IPS-NIHi7 (cell line): ENCODE measurements around the gene STUB1.
"Not testable (repeated sequence)": the region's sequence is repeated elsewhere in the genome, so short reads cannot be mapped to it uniquely, and the experiment has no call there.

Experiments used
- DNase-seq: peaks from one replicate; pipeline ENCODE4 v3.0.0; 2012; ENCODE audit warnings: mixed read lengths; ENCODE audit errors: extremely low spot score

The STUB1 gene

DNA sequence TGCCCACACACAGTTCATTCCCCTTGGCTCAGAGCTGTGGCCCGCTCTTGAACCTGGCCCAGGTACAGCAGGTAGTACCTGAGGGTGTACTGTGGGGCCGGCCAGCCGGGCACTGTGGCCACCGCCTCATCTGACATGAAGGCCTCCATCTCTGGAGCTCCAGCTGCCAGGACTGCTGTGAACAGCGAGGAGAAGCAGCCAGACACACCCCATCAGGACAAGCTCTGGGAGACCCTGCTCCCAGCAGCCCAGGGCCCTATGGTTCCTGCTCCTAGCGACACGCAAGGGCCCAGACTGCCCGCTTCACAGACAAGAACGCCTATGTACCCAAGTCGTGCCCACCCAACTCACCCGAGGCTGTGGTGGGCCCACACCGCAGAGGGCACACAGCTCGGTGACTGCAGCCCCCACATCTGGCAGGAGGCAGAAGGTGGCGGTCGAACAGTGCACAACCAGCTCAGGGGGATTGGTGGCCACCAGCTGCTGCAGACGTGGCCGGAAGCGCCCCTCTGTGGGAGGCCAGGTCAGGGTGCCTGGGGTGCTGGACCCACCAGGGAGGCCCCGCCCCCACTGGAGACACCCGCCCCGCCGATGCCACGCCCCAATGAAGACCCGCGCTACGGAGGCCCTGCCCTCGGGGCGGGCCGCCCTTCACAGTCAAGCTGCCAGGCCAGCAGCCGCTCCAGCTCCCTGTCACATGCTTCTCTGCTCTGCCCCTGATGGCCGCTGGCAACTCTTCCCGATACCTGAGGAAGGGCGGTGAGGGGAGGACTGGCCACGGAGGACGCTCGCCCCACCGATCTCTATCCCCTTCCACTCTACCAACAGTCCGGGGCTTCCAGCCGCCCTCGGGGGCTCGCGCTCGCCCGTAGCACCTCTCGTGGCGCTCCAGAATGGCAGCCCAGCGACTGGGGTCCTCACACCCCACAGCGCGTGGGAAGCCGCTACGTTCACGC is 1.1 kb upstream of the STUB1 start:
- DNase-seq, result no peak

DNA sequence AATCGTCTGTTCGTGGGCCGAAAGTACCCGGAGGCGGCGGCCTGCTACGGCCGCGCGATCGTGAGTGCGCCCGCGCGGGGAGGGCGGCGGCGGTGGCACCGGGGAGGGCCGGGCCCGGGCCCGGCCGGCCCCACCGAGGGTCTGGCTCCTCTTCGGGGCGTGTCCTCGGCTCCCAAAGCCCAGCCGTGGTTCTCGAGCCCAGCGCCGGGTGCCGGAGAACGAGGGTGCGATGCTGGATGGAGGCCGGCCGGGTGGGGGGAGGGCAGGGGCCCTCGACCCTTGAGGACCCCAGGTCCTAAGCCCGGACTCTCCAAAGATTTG is 375 bp downstream of the STUB1 start:
- DNase-seq, result no peak

- DNase-seq, result no peak
These were observed 946 bp downstream of the STUB1 start for GRCh38 chr16:680967-681745.

- no peak for DNase-seq
These were observed 1.7 kb downstream of the STUB1 start for GRCh38 chr16:681746-682427.

GRCh38 chr16:682493-683395 is 2.5 kb downstream of the STUB1 start:
- DNase-seq, result no peak

DNA sequence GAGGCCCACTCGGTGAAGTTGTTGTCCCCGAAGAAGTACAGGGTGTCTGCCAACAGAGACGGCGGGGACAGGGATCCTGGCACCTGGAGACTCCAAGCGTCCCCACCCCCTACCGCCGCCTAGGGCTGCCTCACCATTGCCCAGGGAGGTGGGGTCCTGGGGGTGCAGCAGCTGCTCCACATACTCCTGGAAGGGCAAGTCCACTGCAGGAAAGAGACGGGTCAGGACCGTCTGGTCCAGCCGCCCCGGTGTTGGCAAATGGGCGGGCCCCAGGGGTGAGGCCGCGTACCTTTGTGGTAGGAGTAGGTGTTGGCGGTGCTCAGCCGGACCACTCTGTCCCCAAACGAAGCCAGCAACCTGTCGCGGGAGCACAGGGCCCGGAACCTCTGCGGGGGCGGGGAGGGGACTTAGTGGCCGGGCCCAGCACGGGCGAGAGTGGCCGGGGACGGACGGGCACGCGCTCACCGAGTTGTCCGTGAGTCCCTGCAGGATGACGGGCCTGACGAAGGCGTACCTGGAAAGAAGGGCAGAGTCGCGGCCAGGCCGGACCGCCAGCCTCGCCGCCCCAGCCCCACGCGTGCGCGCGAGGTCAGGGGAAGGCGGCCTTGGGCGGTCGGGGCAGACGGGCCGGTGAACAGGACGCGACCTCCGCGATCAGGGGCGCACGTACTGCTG is 3.3 kb downstream of the STUB1 start:
- no peak for DNase-seq

GRCh38 chr16:684071-684794 is 4.0 kb downstream of the STUB1 start, which contains the start of gene JMJD8:
Gene JMJD8, minus strand, starts transcription at chr16:684334. Its CDS starts 15 bp downstream, at chr16:684319.
- peak; percentile 94 for DNase-seq

GRCh38 chr16:684961-685696 is 4.9 kb downstream of the STUB1 start:
- DNase-seq, result no peak

- DNase-seq, result no peak
These were observed 5.8 kb downstream of the STUB1 start for GRCh38 chr16:685967-686366.

- no peak for DNase-seq
These were observed 6.5 kb downstream of the STUB1 start for GRCh38 chr16:686459-687260.

DNA sequence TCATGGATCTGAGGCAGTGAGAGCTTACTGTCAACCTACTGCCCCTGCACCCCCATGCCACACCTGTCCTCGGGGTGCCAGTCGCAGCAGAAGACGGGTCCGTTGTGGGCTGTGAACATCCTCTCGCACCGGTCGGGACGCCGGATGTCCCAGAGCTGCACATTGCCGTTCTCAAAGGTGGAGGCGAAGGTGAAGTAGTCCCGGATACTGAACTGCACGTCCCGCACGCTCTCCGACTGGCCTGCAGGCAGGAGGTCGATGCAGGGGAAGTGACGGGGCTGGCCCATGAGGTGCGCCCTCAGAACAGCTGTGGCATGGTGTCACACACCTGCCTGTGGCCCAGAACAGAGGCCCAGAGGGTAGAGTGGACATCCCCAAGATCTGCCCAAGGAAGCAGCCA is 7.3 kb downstream of the STUB1 start:
- no peak for DNase-seq

DNA sequence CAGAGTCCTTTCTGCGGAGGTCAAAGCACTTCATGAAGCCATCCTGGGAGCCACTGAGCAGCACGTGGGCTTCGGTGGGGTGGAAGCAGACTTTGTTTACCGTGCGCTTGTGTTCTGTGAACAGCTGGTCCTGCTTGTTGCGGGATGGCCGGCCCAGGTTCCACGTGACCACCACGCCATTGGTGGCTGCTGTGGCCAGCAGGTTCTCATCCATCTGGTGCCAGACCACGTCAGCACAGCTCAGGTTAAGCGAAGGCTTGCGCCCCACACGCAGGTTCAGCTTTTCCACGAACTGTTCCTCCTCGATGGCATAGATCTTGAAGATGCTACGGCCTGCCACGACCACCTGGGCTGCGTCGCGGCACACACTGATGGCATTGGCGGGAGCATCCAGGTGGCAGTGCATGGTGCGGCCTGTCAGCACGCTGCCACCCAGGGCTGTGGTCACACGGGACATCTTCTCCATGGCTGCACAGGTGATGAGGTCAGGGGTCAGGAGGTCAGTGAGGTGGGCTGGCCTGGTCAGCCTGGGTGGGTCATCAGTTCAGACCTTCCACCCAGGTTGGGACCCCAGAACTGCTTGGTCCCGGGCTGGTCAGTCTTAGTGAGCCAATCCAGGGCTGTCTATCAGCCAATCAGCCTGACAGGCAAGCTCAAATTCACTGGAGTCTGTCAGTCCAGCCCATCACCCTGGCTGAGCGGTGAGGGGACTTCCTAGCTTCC is 9.1 kb downstream of the STUB1 start:
- no peak for DNase-seq

DNA sequence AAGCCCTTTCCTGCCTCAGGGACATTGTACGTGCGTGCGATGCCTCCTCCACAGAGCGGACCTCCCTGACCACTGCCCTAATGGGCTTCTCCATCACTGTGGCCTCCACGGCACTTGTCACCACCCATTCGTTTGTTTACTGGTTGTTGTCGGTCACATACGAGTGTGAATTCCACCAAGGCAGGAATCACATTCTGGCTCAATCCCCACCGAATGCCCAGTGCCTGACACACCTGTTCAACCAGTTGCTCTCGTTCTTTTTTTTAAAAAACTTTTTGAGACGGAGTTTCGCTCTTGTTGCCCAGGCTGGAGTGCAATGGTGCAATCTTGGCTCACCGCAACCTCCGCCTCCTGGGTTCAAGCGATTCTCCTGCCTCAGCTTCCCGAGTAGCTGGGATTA is 11.0 kb downstream of the STUB1 start:
- DNase-seq, result not testable (repeated sequence)

DNA sequence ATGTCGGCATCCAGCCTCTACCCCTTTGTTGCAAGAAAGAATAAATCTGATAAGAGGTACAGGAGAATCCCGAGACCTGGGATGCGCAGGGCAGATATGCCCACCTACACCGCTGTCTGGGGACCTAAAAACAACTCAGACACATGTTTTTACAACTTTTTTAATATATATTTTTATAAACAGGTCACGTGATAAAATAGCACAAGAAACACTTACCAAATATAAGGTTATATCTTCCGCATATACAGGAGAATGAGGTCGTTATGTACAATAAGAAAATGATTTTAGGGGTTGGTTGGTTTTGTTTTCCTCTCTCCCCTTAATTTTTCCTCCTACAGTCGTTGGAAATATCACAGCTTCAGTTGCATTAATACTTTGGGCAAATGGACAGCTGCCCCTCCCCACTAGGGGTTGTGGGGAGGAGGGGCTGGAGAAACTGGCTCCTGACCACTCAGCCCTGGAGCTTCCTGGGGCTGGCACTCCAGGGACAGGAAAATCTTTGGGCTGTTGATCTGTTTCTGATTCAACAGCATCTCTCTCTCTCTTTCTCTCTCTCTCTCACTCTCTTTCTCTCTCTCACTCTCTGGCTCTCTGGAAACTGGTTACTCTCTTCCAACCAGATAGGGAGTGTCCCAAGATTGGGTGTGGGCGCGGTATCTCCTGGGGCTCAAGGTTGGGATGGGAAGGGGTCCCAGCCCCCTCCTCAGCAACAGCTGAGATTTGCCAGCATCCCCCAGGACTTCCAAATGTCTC is 12.3 kb downstream of the STUB1 start:
- no peak for DNase-seq

DNA sequence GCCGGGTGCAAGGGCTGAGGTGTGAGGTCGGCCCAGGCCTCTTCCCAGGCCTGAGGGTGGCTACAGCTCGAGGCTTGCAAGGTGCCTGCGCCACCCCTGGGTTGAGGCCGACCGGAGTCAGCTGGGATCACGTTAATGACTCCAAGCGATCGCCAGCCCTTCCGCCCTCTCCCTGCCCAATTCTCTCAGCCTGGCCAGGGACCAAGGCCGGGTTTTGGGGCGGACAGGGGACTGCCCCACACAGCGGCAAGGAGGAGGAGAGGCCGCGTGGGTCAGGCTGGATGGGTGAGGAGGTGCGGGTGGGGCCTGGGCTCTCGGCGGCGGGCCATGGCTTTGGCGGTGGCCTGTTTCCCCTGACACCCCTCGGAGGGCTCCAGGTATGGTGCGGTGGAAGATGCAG is 13.2 kb downstream of the STUB1 start:
- DNase-seq, result no peak

DNA sequence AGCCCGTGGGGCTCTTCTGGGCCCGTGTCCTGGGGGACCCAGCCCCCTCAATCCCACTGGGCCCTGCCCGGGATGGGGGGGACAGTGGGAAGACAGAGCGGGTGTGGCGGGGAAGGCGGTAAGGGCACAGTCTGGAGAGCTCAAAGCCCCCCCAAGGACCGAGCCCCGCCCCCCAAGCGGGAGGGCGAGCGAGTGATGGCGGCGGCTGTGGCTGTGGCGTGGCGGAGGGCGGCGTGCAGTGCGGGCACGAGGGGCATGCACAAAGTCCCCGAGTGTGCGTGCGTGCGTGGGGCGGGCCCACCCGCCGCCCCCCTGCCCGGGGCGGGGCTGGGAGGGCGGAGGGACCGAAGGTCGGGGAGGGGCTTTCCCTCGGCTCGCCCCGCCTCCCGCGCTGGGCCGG is 13.6 kb downstream of the STUB1 start:
- DNase-seq, result no peak
